Ramos (cell line): ENCODE results near the gene CADM1.

ENCODE experiments used
- in situ Hi-C: fragments of 300-500 bp; cut with MboI; formaldehyde crosslinking; loops from one replicate; pipeline ENCODE4 v1.14.3; 2022; ENCODE audit warnings: low sequenced_read_pairs; ENCODE audit not compliant: unreplicated experiment

The CADM1 gene

DNA sequence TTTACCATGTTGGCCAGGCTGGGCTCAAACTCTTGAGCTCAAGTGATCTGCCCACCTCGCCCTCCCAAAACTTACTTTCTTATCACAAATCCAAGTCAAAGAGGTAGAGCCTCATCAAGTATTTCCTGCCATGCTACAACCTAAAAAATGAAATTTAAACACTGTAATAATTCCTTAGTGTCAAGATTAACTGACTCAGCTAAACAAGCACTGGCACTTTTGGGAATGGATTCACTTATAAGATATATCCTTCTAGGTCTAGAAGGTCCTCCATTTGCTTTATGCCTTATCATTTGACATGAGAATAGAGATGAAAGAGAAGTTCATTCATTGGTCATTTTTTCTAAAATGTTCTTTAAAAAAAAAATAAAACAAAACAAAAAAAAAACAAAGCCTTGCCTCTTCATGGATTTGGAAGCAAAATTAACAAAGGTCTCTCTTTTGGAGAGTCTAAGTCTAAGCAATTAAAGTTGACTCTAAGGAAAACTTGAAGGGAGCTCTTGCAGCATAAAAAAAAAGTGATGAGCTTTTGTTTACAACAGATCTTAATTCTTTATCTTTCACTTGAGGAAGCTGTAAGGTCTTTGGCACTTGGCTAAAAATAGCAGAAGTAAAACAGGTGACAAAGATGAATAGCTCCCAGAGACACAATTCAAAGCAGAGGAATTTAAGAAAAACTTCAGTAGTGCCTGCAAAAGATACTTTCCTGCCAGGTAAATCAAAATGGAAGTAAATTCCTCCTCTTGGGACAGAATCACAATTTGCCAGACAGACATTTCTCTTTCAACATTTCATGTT, 50.3 kb downstream of the CADM1 start:
- in situ Hi-C loops: no loop called here

DNA sequence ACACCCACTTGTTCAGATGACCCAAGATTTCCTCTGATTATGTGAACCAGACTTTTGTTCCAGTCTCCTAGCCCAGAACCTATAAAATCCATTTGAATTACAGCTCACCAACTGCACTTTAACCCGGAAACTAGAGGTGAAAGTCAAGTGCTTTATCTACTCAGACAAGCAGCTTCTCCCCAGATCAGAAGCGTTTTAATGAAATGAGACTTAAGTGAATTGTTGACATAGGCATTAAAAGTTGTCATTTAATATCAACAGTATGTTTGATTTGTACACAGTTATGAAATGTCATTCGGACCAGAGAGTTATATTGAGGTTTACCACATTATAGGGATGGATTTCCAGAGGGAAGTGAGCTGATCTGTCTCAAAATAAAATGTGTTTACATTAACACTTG, 52.0 kb downstream of the CADM1 start:
- in situ Hi-C loops: no loop called here

DNA sequence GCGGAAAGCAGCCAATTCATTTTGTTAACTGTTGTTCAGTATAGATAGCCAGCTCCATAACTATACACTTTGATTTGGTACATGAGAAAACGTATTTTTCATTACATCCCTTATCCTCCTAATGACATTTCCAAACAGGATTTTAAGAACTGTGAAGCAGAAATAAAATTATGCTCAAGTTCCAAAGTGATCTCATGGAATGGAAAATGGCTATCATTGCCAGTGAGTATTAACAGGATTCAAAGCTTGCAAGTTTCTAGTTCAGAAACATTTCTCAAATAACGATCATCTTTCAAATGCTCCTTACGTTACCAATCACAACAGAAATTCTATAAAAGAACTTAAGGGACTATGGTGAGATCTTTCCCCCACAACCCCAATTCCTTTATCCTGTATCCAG, 53.7 kb downstream of the CADM1 start:
- in situ Hi-C loops: no loop called here

DNA sequence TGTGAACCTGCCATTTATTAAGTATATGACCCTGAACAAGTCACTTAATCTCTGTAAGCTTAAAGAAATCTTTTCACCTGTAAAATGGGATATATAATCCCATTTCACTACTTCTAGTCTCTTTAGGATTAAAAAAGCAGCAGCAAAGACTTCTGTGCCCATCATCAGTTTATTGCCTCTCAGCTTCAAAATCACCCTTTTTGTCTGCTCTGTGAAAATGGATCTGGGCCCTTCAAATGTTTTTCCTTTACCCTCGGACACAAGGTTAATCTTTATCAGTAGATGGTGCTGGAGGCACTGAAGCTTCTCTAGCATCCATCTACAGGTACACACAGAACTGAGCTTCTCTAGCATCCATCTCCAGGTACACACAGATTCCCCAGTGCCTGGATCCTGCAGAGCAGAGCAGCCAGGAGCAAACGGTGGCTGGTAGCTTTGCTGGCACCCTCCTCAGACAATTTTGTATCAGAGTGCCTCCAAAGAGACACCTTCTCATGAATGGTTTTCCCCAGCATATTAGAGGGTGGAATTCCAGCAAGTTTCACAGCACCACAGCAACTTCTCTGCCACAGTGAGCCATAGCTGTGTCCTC, 56.8 kb downstream of the CADM1 start:
- in situ Hi-C loops: no loop called here

DNA sequence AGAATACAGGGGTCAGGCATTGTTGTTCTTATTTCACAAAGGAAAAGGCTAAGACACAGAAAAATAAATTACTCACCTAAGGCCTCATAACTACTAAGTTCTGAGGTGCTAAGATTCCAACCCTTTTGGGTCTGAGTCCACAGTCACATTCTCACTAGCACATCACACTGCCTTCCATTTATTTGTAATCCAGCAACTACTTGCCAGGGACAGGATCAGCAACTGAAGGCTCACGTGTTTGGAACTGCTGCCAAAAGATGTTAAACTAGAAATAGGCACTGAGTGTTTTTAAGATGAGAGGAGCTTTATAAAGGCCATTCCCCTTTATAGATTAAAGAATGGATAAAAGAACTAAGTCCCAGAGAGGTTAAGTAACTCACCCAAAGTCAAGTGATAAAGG, 58.0 kb downstream of the CADM1 start:
- in situ Hi-C loops: no loop called here

DNA sequence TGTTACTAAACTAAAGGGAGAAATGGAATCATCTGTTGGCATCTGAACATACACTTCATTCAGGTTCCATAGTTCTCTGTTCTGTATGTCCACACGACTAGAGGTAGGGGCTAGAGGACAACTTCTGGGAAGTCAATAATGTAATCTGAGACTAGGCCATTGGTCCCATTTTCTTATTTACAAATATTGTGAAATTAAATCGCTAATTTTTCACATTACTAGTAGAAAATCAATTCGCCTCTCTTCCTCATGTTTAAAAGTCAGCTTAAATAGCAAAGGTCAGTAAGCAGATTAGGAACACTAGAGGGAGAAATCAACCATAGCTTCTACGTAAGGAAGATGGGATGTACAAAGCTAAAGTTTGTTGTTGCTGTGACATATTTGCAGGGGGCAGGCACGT, 59.7 kb downstream of the CADM1 start:
- in situ Hi-C loops: no loop called here

DNA sequence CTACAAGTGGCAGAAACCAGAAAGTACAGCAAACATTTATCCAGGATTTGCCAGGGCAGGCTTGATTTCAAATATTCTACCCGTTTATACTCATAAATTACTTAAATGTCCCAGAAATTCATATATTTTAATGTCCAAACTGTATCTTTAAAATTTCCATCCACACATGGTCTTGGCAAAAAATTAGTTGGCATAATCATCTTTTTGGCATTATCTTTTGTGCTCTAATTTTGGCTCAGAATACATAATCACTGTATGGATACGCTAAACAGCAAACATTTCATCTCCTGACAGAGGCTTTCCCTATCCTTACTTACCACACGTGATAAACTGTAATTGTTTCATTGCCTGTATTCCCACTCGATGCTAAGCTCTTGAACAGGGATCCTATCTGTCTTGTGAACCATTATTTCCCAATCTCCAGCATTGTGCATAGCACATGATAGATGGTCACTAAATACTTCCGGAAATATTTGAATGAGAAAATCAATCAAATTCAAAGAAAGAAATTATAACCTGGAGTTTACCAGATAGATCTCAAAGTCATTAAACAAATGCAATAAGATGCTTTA, 64.2 kb downstream of the CADM1 start:
- in situ Hi-C loops: no loop called here

DNA sequence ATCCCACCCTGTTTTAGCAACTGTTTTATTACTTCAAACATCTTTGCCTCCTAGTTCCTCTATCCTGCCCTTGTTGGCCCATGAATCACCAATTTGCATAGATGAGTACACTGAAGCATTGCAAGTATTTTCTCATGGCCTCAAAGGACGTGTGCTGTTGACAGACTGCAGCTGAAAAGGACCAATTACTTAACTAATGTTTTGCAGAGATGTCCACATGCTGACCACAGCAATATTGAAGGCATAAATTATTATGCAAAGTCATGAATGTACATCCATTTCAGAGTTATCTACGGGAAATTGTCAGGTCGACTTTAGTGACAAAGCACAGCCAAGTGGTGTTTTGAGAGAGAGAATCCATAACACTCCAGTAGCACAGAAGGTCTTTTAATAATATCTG, 64.8 kb downstream of the CADM1 start:
- in situ Hi-C loops: no loop called here

DNA sequence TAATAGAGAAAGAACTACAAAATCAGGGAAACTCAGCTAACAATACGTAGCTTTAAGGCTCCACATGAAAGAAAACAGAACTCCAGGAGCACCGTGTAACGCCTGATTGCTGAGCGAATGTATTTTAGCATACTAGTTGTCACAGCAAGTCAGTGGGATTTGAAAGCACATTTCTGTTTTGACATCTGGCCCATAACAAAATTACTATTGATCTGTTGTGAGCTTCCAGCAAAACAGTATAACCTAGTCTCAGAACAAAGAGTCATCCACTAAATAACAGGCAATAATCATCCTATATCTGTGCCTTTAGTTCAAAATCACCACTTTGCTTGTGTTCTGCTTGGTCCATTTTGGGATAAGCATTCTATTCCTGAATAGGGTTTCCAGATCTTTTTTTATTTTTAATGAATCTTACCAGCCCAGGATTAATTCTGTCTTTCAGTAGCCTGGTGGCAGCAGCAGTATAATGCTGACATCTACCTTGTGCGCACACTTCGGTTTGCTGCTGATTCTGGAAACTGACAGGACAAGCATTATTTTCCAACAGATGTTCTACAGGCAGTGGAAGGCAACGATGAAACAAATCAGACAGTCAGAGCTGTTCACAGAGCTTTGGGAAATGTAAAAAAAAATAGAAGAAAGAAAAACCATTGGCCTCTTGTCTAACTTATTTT, 66.2 kb downstream of the CADM1 start:
- in situ Hi-C loops: no loop called here

DNA sequence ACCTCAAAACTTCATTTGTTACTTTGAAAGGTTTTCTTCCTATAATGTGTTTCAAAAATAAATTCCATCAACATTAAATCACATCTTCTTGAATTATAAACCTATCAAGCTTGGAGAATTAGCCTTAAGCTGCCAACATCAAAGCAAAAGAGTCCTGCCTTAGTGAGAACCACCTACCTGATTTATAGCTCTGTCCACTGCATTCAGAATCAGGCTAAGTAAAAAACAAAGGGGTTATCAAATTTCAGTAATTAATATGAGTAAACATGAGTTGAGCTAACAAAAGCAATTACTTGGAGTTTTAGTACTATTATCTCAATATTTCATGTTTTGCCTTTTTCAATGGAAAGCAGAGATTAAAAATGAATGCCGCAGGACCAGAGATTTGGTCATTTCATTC, 73.9 kb downstream of the CADM1 start:
- in situ Hi-C loops: no loop called here

DNA sequence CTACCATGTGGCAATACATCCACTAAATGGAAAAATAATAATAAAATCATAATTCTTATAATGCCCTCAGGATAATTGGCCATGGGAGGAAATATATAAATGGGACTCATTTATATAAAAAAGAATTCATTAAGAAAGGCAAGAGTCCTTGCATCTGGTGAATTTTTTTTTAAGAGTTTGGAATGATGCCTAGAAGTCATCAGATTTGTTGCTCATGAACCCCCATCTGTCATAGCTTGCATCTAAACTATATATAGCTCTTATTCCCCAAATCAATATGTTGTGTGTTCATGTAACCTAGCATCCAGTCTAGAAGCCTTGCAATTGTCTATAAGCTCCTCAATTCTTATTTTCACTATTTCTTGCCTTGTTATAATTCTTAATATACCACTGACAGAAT, 75.9 kb downstream of the CADM1 start:
- in situ Hi-C loops: no loop called here

DNA sequence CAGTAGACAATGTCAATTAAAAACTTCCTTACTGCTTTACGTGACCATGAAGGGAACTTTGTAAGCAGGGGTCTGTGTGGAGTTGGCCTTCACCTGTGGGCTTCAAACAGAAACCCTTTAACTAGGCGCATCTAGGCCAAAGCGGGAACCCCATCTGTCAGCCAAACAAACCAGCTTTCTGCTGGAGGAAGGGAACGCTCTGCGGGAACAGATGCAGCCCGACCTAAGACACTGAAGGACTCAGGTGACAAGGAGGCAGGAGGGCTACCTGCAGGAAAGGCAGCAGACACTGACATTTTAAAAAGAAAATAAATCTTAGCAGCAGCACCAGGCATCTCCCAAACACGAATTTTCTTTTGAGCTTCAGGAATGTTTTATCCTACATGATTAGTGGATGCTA, 78.4 kb downstream of the CADM1 start:
- in situ Hi-C loops: no loop called here

DNA sequence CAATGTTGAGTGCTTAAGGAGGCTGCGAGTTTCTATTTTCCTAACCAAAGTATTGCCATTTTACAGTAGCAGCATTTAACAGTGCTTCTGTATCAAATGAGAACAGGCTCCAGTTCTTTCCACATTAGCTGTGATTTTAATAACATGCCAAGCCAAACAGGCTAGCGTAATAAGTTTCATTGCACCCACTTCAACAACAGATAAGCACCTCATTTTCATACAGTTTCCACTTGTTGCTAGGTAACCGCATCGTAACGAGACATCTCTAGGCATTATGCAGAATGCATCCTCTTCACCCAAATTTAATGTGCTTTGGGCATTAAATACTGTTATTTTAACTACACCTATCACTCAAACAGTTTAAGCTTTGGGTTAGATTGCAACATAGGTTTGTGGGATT, 79.0 kb downstream of the CADM1 start:
- in situ Hi-C loops: no loop called here

DNA sequence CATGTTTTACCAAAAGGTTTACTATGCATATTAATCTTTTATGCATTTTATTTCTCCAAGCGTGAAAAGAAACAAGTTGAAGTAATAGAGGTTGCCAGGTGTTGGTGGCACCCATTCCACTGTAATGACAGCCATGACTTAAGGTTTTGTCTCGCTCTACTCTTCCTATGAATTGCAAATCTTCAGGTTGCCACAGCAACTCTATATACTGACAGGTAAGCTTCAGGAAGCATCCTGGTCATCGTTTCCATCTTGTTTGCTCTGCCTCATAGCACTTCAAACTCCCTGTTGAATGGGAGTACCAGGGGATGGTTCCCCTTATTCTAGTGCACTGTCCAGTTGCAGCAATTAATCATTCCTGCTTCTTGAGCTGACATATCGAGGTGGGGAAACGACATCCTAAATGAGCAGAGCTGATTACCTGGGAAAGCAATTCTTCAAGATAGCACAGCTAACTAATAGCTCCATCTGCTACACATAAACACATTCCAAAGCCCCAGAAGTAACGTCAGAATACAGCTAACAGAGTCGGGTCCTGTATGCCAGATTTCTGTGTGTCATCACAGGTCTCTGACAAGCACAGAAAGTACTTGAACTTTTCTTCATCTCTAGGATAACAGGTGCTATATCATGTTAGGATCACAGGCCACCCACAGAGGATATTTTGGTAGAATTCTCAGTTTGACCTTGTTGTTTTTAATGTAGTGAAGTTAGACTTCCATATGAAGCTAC, 80.3 kb downstream of the CADM1 start:
- in situ Hi-C loops: no loop called here

DNA sequence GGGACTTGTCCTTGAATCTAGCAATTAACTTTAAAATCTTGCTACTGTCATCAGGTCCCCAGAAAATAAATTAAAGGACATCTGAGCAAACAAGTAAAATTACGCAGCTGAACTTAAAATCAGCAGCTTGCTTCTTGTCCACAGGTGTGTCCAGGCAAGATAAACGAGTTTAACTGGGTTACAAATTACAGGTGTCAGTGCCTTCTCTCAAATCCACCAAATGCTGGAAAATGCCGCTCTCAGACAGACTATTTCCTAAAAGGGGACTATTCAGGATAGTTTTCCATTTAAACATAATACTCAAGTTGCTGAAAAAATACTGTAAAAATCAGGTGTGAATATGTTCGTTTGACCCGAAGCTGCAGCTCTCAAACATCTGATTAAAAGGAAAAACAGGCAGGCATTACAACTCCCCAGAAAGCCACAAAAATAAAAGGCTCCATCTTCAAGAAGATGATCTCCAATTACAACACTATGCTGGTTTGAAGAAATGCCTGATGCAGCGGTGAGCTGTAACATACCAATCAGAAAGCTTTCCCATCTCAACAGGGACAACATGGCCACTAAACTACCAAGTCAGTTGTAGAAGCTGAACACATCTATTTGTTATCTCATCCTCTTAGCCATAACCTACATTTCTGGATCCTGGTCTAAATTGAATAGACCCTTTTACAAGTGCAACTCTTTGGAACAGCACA, 82.1 kb downstream of the CADM1 start:
- in situ Hi-C loops: no loop called here

DNA sequence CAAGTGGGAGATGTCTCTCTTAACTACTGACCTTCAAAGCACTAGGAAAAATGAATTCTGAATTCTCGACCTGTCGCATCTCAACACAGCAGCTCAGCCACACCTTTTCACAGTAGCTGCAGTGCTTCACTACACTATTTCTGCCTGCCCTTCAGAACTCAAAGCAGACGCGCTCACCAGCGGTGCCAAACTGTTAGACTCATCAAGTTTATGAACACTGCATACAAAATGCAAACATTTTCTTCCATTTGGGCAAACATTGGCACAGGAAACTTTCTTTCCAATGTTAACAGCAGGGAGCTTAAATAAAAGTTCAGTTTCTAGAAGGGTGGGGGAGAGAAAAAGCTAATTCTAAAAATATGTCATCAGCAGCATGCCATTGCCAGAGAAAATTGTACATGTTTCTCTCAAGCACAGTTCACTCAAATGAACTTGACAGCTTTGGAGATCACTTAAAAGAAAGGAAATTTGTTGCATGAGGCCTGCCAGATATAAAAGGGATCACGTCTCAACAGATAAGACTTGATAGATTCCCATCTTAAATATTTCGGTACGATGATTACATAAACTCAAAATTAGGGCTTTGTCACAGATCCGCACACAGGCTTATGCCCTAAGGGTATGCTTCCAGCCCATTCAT, 82.7 kb downstream of the CADM1 start:
- in situ Hi-C loops: no loop called here

DNA sequence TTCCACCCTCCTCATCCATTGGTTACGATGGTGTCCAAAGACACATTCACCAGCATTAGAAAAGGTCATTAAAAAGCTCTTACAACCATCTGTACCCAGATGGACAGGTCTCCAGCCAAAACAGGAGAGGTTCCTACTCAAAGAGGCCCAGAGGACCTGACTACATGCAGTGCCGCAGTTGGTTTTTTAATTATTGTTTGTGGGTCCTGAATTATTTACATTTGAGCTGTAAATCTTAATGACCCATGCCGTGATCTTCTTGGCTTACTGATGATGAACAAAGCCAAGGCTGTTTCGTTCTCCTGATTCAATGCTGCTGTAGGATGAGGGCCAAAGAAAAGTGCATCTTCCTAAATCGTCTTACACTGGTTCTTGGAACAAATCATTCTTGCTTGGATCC, 83.7 kb downstream of the CADM1 start:
- in situ Hi-C loops: no loop called here

DNA sequence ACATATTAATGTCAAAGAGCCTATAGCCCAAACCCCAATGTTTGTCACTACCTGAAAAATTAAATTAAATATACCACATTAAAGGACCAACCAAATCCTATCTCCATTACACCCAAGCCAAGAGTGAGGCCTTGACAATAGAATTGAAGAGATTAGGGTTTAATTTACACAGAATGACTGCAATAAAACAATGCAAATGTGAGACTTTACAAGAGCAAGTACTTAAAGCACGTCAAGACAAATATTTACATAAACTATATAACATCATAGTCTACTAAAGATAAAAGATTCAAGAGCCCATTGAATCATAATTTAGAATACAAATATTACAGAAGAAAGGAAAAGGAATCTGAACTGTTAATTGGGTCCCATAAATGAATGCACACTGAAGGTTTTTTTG, 85.6 kb downstream of the CADM1 start:
- in situ Hi-C loops: no loop called here

DNA sequence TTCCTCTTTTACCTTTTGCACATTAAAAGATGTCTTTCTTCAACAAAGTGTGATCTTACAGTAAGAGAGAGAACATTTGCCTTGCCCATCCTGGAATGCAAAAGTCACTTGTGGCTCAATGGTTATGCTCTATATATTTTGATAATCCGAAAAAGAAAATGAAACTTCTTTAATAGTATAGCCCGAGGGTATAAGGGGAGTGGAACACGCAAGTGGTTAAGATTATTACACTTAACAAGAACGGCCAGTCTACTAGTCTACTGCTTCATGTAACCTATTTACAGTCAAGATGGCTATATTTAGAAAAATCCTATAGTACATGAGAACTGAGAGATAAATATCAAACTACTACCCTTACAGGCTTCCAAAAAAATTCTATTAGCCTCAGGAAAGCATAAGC, 86.1 kb downstream of the CADM1 start:
- in situ Hi-C loops: no loop called here

DNA sequence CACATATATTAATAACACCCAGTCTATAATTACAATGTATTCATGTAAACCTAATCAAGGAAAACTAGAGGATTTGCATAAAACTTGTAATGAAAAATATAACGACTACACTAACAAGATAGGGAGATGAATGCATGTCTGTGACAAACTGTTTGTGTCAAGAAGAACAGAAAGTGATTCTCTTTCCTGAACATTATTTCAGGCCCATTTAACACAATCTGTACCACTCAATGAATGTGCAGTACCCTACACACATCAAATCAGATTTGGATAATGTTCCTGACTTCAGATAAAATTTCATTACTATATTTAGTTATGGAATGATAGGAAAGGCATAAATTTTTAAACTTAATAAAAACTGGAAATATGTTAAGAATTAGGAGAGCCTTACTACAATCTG, 93.1 kb downstream of the CADM1 start:
- in situ Hi-C loops: no loop called here
